ENCODE measurements around the gene SLC17A1.

Gene SLC17A1

GRCh38 chr6:25792016-25792415 is 39.8 kb downstream of the SLC17A1 start:
- Histone ChIP-seq H3K36me3 (ENCODE audit: insufficient read depth, low read length) (no peaks in the 10 kb centered on the region), H3K79me2 (ENCODE audit: control insufficient read depth, insufficient read depth, low read length, unreplicated experiment) (no peaks in the 10 kb centered on the region), H3K27ac (ENCODE audit: low read depth, low read length) (no peak overlapping the region), H3K27me3 (ENCODE audit: insufficient read depth, low read length) (peaks cover 19% of the 10 kb centered on the region; the same call in 1 of the 2 replicates), H3K4me3 (ENCODE audit: low read depth, low read length) (no peak overlapping the region), H2AFZ (ENCODE audit: low read length, unreplicated experiment) (no peak overlapping the region), H3K4me1 (ENCODE audit: control insufficient read depth, insufficient read depth, low read length, unreplicated experiment) (no peaks in the 10 kb centered on the region)

GRCh38 chr6:25789475-25789874 is 42.4 kb downstream of the SLC17A1 start:
- H3K36me3 ChIP-seq (ENCODE audit: insufficient read depth, low read length), result no peaks in the 10 kb centered on the region
- H3K27ac ChIP-seq (ENCODE audit: low read depth, low read length), result no peak overlapping the region
- H3K4me3 ChIP-seq (ENCODE audit: low read depth, low read length), result no peak overlapping the region
- no peaks in the 10 kb centered on the region for H3K79me2 ChIP-seq (ENCODE audit: control insufficient read depth, insufficient read depth, low read length, unreplicated experiment)
- H3K27me3 ChIP-seq (ENCODE audit: insufficient read depth, low read length), result peaks cover 4% of the 10 kb centered on the region; the same call in 1 of the 2 replicates
- H3K4me1 ChIP-seq (ENCODE audit: control insufficient read depth, insufficient read depth, low read length, unreplicated experiment), result no peaks in the 10 kb centered on the region
- no peak overlapping the region for H2AFZ ChIP-seq (ENCODE audit: low read length, unreplicated experiment)

DNA sequence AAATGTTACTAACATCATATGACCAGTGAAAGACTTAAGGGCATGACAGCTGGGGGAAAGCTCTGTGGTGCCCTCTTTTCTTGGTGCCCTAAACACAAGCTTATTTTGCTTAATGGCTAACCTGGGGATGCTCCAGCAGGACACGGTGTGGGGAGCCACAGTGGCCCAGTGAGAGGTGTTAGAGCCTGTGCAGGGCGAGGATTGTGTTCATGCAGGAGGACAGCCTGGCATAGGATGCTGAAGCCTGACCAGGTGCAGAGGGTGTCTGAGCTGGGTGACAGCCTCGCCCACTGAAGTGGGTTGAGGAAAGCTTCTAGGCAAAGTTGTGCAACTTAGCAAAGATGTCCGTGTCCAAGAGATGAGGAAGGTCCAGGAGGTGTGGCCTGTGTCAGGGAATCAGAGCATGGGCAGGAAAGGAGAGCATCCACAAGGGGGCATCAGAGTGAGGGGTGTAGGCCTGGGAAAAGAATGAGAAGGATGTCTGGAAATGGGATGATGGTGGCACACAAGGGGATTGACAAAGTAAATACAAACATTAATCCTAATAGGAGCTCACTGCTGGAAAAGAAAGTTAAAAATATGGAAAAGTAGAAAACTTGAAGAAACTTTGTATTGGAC is 43.4 kb downstream of the SLC17A1 start:
- H3K4me3 ChIP-seq (ENCODE audit: low read depth, low read length), result no peak overlapping the region
- no peak overlapping the region for H3K27ac ChIP-seq (ENCODE audit: low read depth, low read length)
- no peaks in the 10 kb centered on the region for H3K4me1 ChIP-seq (ENCODE audit: control insufficient read depth, insufficient read depth, low read length, unreplicated experiment)
- peaks cover under 1% of the 10 kb centered on the region; the same call in 1 of the 2 replicates for H3K27me3 ChIP-seq (ENCODE audit: insufficient read depth, low read length)
- H3K36me3 ChIP-seq (ENCODE audit: insufficient read depth, low read length), result no peaks in the 10 kb centered on the region
- no peak overlapping the region for H2AFZ ChIP-seq (ENCODE audit: low read length, unreplicated experiment)
- no peaks in the 10 kb centered on the region for H3K79me2 ChIP-seq (ENCODE audit: control insufficient read depth, insufficient read depth, low read length, unreplicated experiment)

DNA sequence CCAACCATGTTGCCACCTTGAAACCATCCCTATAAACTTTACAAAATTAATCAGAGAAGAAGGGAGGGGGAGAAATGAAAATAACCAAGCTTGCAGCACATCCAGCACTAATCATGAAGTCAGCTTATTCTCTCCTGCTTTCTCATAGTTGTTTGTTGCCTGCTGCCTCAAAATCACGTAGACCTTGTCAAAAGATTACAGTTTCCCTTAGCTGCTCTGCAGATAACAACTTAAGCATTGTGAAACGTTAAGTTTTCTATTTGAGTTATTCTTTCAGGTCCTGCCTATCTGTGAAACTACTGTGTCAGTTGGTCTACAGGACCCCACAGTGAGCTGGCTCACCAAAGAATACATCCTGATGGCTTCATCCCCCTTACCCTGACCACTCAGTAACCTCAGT is 44.4 kb downstream of the SLC17A1 start:
- Histone ChIP-seq H2AFZ (ENCODE audit: low read length, unreplicated experiment) (no peak overlapping the region), H3K4me1 (ENCODE audit: control insufficient read depth, insufficient read depth, low read length, unreplicated experiment) (no peaks in the 10 kb centered on the region), H3K4me3 (ENCODE audit: low read depth, low read length) (no peak overlapping the region), H3K27me3 (ENCODE audit: insufficient read depth, low read length) (no peaks in the 10 kb centered on the region; the same call in 1 of the 2 replicates), H3K79me2 (ENCODE audit: control insufficient read depth, insufficient read depth, low read length, unreplicated experiment) (no peaks in the 10 kb centered on the region), H3K36me3 (ENCODE audit: insufficient read depth, low read length) (no peaks in the 10 kb centered on the region), H3K27ac (ENCODE audit: low read depth, low read length) (no peak overlapping the region)

GRCh38 chr6:25781134-25781533 is 50.7 kb downstream of the SLC17A1 start:
- Histone ChIP-seq H3K36me3 (ENCODE audit: insufficient read depth, low read length) (no peaks in the 10 kb centered on the region), H3K27me3 (ENCODE audit: insufficient read depth, low read length) (peaks cover 42% of the 10 kb centered on the region), H3K27ac (ENCODE audit: low read depth, low read length) (no peak overlapping the region), H3K4me3 (ENCODE audit: low read depth, low read length) (no peak overlapping the region), H2AFZ (ENCODE audit: low read length, unreplicated experiment) (no peak overlapping the region), H3K79me2 (ENCODE audit: control insufficient read depth, insufficient read depth, low read length, unreplicated experiment) (no peaks in the 10 kb centered on the region), H3K4me1 (ENCODE audit: control insufficient read depth, insufficient read depth, low read length, unreplicated experiment) (no peaks in the 10 kb centered on the region)

GRCh38 chr6:25777856-25778649 is 53.8 kb downstream of the SLC17A1 start:
- no peaks in the 10 kb centered on the region for H3K4me1 ChIP-seq (ENCODE audit: control insufficient read depth, insufficient read depth, low read length, unreplicated experiment)
- peaks cover 54% of the 10 kb centered on the region for H3K27me3 ChIP-seq (ENCODE audit: insufficient read depth, low read length)
- no peak overlapping the region for H2AFZ ChIP-seq (ENCODE audit: low read length, unreplicated experiment)
- no peaks in the 10 kb centered on the region for H3K36me3 ChIP-seq (ENCODE audit: insufficient read depth, low read length)
- no peaks in the 10 kb centered on the region for H3K79me2 ChIP-seq (ENCODE audit: control insufficient read depth, insufficient read depth, low read length, unreplicated experiment)
- no peak overlapping the region for H3K4me3 ChIP-seq (ENCODE audit: low read depth, low read length)
- no peak overlapping the region for H3K27ac ChIP-seq (ENCODE audit: low read depth, low read length)

GRCh38 chr6:25777031-25777430 is 54.8 kb downstream of the SLC17A1 start:
- Histone ChIP-seq H3K27ac (ENCODE audit: low read depth, low read length) (no peak overlapping the region), H3K79me2 (ENCODE audit: control insufficient read depth, insufficient read depth, low read length, unreplicated experiment) (no peaks in the 10 kb centered on the region), H2AFZ (ENCODE audit: low read length, unreplicated experiment) (no peak overlapping the region), H3K36me3 (ENCODE audit: insufficient read depth, low read length) (no peaks in the 10 kb centered on the region), H3K27me3 (ENCODE audit: insufficient read depth, low read length) (peaks cover 54% of the 10 kb centered on the region), H3K4me3 (ENCODE audit: low read depth, low read length) (no peak overlapping the region), H3K4me1 (ENCODE audit: control insufficient read depth, insufficient read depth, low read length, unreplicated experiment) (no peaks in the 10 kb centered on the region)

- Histone ChIP-seq H3K4me3 (ENCODE audit: low read depth, low read length) (no peak overlapping the region), H2AFZ (ENCODE audit: low read length, unreplicated experiment) (no peak overlapping the region), H3K4me1 (ENCODE audit: control insufficient read depth, insufficient read depth, low read length, unreplicated experiment) (no peaks in the 10 kb centered on the region), H3K27me3 (ENCODE audit: insufficient read depth, low read length) (peaks cover 57% of the 10 kb centered on the region), H3K36me3 (ENCODE audit: insufficient read depth, low read length) (no peaks in the 10 kb centered on the region), H3K27ac (ENCODE audit: low read depth, low read length) (no peak overlapping the region), H3K79me2 (ENCODE audit: control insufficient read depth, insufficient read depth, low read length, unreplicated experiment) (no peaks in the 10 kb centered on the region)
Observed at GRCh38 chr6:25774120-25774715, 57.6 kb downstream of the SLC17A1 start.

GRCh38 chr6:25769983-25770382 is 61.9 kb downstream of the SLC17A1 start:
- no peaks in the 10 kb centered on the region for H3K79me2 ChIP-seq (ENCODE audit: control insufficient read depth, insufficient read depth, low read length, unreplicated experiment)
- no peaks in the 10 kb centered on the region for H3K4me1 ChIP-seq (ENCODE audit: control insufficient read depth, insufficient read depth, low read length, unreplicated experiment)
- H2AFZ ChIP-seq (ENCODE audit: low read length, unreplicated experiment), result no peak overlapping the region
- H3K27ac ChIP-seq (ENCODE audit: low read depth, low read length), result no peak overlapping the region
- peaks cover 50% of the 10 kb centered on the region for H3K27me3 ChIP-seq (ENCODE audit: insufficient read depth, low read length)
- H3K4me3 ChIP-seq (ENCODE audit: low read depth, low read length), result no peak overlapping the region
- no peaks in the 10 kb centered on the region for H3K36me3 ChIP-seq (ENCODE audit: insufficient read depth, low read length)

DNA sequence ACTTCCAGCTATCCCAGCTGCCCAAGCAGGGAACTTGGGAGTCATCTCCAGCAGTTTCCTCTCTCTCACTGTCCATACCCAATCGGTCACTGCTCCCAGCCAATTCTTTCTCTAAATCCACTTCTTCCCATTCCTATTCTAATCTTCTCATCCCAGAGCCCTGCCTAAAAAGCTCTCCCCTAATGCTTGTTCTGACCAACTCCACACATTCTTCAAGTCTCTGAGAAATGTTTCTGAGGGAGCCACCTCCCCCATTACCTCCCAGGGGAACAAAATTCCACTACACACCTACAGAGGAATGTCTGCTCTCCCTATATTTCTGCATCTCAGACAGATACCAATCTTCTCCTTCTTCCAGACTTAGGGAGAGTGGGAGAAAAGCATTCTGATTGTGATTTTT is 63.3 kb downstream of the SLC17A1 start:
- Histone ChIP-seq H3K4me1 (ENCODE audit: control insufficient read depth, insufficient read depth, low read length, unreplicated experiment) (no peaks in the 10 kb centered on the region), H3K27me3 (ENCODE audit: insufficient read depth, low read length) (peaks cover 50% of the 10 kb centered on the region; the same call in 1 of the 2 replicates), H2AFZ (ENCODE audit: low read length, unreplicated experiment) (no peak overlapping the region), H3K79me2 (ENCODE audit: control insufficient read depth, insufficient read depth, low read length, unreplicated experiment) (no peaks in the 10 kb centered on the region), H3K27ac (ENCODE audit: low read depth, low read length) (no peak overlapping the region), H3K36me3 (ENCODE audit: insufficient read depth, low read length) (no peaks in the 10 kb centered on the region), H3K4me3 (ENCODE audit: low read depth, low read length) (no peak overlapping the region)

Measured in ACC112 (cell line).